RCC 7860 (cell line): Measurements from ENCODE around the gene IRF6.

Experiments used
- DNase-seq: peaks from one replicate; pipeline ENCODE4 v3.0.0-alpha.2; 2015; ENCODE audit warnings: low spot score
- FAIRE-seq: peaks from 2 replicates; lab custom pipeline; 2012; peaks lifted over from hg19 to GRCh38; lab: Jason Lieb, UNC

The IRF6 gene

GRCh38 chr1:209825591-209826434 is 19.9 kb upstream of the IRF6 start:
- FAIRE-seq (no peak), DNase-seq (no peak)

DNA sequence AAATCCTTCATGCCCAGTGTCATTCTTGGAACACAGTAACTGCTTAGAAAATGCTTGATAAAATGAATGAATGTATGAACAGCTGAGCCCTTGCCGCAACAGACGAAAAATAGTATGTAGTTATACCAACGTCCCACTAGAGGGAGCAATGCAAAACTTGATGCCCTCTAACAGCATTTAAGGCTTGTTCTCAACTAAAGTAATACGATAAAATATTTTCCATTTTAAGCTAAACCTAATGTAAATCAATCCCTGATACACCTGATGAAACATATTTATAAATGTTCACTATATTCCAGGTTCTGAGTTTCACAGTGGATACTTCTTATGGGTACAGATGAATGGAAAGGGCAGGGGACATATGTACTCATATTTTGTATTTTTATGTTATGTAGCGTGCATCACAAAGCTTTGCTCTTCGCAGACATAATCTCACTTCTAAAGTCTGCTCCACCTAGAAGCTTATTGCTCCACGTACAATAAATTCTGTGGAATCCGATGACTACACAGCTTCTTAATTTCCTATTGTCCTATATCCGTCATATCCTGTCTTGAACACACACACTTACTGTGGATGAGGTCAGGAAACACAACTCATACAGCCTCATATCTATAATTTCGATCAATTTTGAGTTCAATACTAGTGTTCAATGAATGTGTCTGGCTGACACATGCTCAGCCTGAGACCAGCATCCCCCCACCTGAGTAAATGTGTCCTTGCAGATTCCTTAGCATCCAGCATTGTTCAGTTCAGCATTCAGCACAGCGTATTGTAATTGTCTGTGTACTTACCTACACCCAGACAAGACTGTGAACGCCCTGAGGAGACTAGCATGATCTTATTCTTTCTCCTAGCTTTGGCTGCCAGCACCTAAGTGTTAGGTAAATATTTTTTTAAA is 17.4 kb upstream of the IRF6 start:
- DNase-seq (peak; percentile 43), FAIRE-seq (peak; percentile 58)

GRCh38 chr1:209822706-209823105 is 16.8 kb upstream of the IRF6 start:
- DNase-seq, result no peak
- FAIRE-seq, result no peak

DNA sequence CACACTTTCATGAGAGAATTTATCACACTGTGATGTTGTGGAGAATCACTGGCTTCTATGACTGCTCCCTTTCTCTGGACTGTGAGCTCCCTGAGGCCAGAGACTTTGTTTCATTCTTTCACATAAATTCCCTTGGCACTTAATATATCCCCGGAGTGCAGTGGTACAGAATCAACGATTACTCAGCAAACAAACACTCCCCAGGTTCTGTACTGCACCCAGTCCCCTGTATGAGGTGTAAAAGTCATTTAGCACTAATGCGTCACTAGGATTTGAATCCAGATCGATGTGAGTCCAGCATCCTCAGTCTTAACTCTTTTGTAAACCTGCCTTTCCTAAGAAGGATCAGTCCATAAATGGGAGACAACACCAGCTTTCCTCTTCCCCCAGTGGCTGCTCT is 15.0 kb upstream of the IRF6 start:
- DNase-seq (no peak), FAIRE-seq (no peak)

- no peak for DNase-seq
- FAIRE-seq, result no peak
Measured at GRCh38 chr1:209819058-209819457, 13.1 kb upstream of the IRF6 start.

DNA sequence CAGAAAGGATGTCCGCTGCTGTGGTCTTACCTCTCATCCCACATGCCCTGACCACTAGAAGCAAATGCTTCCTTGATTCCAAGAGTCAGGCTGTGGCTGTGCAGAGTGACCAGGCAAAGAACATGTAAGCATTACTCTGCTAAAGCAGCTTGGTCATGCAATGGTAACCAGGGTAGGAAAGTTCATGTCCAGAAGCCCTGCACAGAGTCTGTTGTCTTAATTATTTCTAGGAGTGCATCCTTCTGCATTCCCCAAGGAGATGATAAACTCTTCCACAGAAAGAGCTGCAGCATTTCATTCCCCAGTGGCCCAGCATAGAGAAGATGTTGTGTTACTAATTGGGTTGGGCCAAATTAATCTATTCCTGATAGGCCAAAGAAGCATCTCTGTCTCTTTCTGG is 11.7 kb upstream of the IRF6 start:
- DNase-seq, result no peak
- FAIRE-seq, result no peak

GRCh38 chr1:209816923-209817322 is 11.0 kb upstream of the IRF6 start:
- DNase-seq (no peak), FAIRE-seq (no peak)

GRCh38 chr1:209815931-209816341 is 10.0 kb upstream of the IRF6 start:
- FAIRE-seq, result no peak

GRCh38 chr1:209815490-209815889 is 9.5 kb upstream of the IRF6 start:
- FAIRE-seq, result no peak
- no peak for DNase-seq

More at GRCh38 chr1:209815931-209816341, 10.0 kb upstream of the IRF6 start:
- no peak for DNase-seq

DNA sequence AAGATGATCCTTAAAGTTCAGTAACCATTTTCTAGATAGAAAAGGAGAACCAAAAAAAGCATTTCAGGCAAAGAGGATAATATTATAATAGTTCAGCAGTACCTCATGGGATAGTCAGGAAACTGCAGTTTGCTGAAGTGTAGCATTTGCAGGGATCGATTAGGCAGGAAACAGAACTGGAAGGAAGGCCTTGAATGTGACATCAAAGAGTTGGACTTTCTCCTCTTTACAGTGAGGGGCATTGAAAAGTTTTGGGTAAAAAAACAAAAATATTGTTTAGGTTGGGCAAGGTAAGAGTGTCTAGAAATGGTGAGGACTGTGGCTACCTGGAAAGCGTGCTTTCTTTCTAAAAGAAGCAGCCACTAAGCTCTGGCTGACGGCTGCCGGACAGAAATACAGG is 8.0 kb upstream of the IRF6 start:
- DNase-seq, result no peak
- FAIRE-seq, result no peak

DNA sequence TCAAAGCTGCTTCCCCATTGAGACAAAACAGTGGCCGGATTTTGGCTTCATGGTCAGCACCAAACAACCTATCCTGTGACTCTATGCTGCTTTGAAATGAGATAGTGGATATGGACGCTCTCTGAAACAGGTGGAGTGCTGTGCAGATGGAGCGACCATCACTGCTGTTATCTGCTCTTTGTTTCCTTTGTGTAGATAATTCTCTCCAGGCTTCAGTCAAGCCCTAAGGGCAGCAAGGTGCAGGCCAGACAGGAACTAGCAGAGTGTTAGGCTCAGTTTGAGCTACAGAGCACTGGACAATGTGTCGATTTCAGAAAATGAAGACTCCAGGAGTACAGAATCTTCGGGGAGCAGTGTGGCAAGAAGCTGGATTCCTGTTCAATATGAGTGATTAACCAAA is 4.8 kb upstream of the IRF6 start:
- DNase-seq (no peak), FAIRE-seq (no peak)

DNA sequence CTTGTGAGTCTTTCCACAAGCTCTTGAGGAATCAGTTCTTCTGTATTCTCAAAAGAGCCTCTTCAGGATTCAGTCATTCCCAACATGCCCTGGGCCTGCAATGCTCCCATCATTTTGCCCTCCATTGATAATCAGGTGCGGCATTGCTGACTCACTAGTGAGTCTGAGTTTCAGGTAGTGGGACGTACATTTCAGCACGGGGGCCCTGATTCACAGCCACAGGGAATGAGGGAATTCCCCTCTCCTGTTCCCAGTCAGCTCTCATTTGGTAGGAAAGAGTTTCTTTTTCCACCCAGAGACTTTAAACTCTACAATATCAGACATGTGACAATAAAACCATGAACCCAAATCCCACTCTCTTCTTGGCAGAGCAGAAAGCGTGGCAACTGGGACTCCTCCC is 3.7 kb upstream of the IRF6 start:
- DNase-seq, result peak; percentile 34
- no peak for FAIRE-seq

DNA sequence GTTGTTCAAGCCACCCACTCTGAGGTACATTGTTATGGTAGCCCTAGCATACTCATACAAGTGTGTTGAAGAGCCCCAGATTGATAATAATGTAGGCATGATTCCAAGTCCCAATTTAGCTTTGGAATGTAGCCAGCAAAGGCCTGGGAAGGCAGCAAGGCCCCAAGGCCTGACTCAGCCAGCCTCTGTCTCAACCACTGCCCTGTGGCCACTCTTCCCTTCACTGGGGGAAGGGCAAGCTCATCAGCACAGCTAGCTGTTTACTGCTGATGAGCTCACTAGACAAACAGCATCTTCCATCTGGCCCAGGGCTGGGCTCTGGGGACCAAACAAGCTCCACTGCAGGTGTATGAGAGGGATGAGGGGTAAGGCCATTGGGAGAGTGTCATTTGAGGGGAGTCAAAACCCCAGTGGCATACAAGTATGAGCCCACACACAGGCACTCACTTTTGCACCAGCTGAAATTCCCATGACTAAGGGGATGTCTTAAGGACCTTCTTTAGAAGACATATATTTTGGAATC is 2.2 kb upstream of the IRF6 start:
- peak; percentile 85 for DNase-seq
- FAIRE-seq, result peak; percentile 78

DNA sequence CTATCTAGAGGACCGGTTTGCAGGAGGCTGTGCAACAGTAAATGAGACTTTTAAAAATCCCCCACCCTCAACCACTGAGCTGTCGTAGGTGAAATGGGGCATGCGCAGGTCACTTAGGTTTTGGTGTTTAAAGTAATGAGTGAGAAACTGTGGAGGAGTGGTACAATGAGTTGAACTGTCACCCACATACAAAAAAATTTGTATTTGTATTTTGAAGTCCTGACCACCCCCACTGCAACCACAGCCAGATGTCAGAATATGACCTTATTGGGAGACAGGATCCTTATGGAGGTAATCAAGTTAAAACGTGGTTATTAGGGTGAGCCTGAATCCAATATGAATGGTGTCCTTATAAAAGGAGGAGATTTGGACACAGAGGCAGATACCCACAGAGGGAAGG is 1.6 kb upstream of the IRF6 start:
- no peak for FAIRE-seq

DNA sequence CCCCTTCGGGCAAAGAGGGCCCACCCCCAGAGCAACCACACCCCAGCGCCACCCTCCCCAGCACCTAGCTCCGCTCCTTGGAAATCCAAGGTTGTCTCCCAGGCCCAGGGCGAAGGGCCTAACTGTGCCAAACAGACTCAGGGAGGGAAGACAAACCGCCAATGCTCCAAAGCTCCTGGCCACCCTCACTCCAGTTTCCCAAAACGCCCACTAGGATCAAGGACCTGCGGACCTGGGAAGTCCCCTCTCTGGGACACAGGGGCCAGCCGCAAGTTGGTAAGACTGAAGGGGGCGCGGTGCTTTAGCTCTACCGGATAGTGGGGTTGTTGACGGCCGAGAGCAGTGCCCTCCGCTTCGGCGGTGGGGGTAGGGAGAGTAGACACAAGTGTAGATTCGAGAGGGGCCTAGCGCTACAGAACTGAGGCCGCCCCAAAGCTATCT is 581 bp downstream of the IRF6 start:
- FAIRE-seq, result no peak
- DNase-seq, result no peak

More for the DNA sequence above, 1.6 kb upstream of the IRF6 start:
- no peak for DNase-seq

DNA sequence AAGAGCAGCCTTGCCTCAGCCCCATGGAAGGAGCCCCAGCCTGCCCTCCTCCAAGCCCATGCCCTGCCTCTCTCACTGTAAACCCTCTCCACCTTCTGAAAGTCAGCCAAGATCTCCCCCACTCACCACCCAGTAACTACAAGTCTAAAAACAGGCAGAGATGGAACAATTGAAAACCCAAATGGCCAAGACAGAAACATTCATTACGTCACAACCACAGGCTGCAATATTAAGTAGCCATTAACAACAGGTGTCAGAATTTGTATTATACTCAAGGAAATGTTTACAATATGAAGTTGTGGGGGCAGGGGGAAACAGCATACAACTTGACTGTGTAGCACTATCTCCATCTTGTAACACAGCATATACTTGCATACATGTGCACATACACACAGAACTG is 2.4 kb downstream of the IRF6 start:
- FAIRE-seq (no peak), DNase-seq (no peak)

DNA sequence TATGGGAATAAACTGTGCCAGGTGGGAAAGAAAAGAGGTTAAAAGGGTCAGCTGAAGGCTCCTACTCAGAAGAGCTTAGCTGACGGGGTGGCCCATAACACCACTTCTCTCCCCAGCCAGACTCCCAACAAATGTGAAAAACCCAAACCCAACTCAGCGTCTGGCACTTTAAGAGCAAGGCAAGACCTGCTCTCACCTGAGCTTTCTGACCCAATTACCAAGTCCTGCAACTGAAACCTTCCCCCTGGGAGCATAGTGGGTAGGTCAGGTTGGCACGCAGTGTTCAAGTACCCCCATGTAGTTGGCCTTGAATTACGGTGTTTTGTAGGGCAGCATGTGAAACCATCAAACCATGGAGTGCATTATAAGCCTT is 3.2 kb downstream of the IRF6 start:
- no peak for FAIRE-seq
- no peak for DNase-seq

DNA sequence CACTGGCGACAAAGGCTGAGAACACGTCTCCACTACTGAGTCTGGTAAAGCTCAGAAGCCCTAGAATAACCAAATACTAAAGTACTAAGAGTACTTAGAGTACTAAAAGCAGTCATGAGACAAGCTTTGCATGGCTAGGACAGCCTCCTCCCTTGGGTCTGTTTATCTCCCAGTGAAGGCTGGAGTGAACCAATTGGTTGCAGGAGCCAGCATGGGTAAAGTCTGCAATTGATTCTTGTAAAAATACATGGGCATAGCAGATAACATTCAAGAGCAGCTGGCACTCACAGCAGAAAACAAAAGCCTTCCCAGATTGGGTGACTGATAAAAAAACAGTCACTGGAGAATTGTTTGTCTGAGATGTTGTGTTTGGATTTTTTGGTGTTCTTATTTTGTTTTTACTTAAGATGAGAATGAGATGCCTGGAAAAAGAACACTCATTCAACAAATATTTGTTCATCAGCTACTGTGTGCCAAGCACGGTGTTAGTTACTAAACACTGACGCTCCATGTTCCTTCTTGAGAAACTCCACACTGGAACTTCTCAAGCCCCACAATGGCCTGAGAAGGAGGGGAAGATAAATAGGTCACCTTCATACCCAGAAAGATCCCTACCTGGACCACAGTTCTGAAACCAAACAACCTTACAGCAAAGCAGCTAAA is 3.7 kb downstream of the IRF6 start:
- DNase-seq (no peak), FAIRE-seq (no peak)

- DNase-seq (no peak), FAIRE-seq (no peak)
Measured at GRCh38 chr1:209800984-209801834, 4.7 kb downstream of the IRF6 start.

DNA sequence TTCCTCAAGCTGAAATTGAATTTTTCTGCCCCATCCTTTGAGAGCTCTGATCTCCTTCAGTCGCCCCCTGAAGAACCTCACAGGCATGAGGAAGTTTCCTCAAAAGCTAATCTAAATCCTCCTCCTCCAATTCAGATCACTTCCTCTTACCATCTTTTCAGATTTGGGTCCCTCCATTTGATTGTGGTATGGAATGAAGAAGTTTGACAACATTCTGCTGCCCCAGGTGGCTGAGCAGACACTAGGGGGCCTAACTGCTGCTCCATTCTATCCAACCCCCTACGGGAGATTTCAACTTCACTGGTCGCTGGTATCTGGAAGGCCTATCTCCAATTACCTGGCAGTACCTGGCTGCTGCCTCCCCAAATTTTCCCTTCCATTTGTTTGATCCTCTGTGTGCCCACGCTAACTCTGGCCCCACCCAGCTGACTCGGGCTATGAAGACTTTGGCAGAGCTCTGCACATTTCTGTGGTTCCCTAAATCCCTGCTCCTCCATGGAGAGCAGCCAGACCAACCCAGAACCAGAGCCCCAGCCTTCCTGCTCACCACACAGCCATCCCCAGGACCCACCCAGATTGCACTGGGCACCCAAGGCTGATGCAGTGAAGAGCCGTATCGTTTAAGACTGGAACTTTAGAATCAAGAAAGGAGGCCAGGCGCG is 7.8 kb downstream of the IRF6 start:
- FAIRE-seq (no peak), DNase-seq (no peak)
